Karpas-422 (cell line): ENCODE results near the gene SOCS7. TPM values are rescaled to one million over a fixed set of nuclear protein-coding genes. Genes with fewer than 3 reads are reported as not detected.
A peak's percentile ranks its signal among the peaks of the same experiment; 100 is the strongest.

Experiments used
- DNase-seq: peaks from one replicate; pipeline ENCODE4 v3.0.0-alpha.2; 2015
- H2AFZ ChIP-seq: fragments of 200-600 bp; sonication (generic); 2 replicates; pipeline ENCODE4 v1.6.1; 2014; ENCODE audit warnings: antibody characterized with exemption, low read length, mixed read lengths
- H3K27ac ChIP-seq: fragments of 200-600 bp; sonication (generic); 2 replicates; pipeline ENCODE4 v1.5.1; 2014; ENCODE audit warnings: mild to moderate bottlenecking, low read length, moderate library complexity
- H3K27me3 ChIP-seq: fragments of 200-600 bp; sonication (generic); 2 replicates; pipeline ENCODE4 v1.6.1; 2014; ENCODE audit warnings: low read length, mixed read lengths
- H3K36me3 ChIP-seq: fragments of 200-600 bp; sonication (generic); 2 replicates; pipeline ENCODE4 v1.6.1; 2014; ENCODE audit warnings: low read length, mixed read lengths; ENCODE audit not compliant: insufficient read depth
- H3K4me1 ChIP-seq: fragments of 200-600 bp; sonication (generic); 2 replicates; pipeline ENCODE4 v1.6.1; 2014; ENCODE audit warnings: mild to moderate bottlenecking, low read length, mixed read lengths
- H3K4me2 ChIP-seq: fragments of 200-600 bp; sonication (generic); 2 replicates; pipeline ENCODE4 v1.6.1; 2014; ENCODE audit warnings: low read length, low read depth, mild to moderate bottlenecking; ENCODE audit not compliant: poor library complexity, severe bottlenecking
- H3K4me3 ChIP-seq: fragments of 200-600 bp; sonication (generic); 2 replicates; pipeline ENCODE4 v1.5.1; 2014; ENCODE audit warnings: mild to moderate bottlenecking, antibody characterized with exemption, low read length, mixed read lengths
- H3K79me2 ChIP-seq: fragments of 200-600 bp; sonication (generic); 2 replicates; pipeline ENCODE4 v1.6.1; 2014; ENCODE audit warnings: mild to moderate bottlenecking, low read length, mixed read lengths
- H3K9ac ChIP-seq: fragments of 200-600 bp; sonication (generic); 2 replicates; pipeline ENCODE4 v1.6.0; 2014; ENCODE audit warnings: low read length
- H3K9me2 ChIP-seq: fragments of 200-600 bp; sonication (generic), shearing (Covaris generic); replicated peaks from 2 replicates; pipeline ENCODE4 v1.6.0; 2014; ENCODE audit warnings: mild to moderate bottlenecking, low read length, moderate library complexity; ENCODE audit not compliant: insufficient read depth
- H3K9me3 ChIP-seq: fragments of 300-700, 200-600 bp; sonication (generic); 2 replicates; pipeline ENCODE4 v1.6.1; 2014; ENCODE audit warnings: low read length, mixed read lengths
- H4K20me1 ChIP-seq: fragments of 200-600 bp; sonication (generic); 2 replicates; pipeline ENCODE4 v1.6.1; 2014; ENCODE audit warnings: mild to moderate bottlenecking, antibody characterized with exemption, low read length, low read depth; ENCODE audit not compliant: insufficient read depth
- total RNA-seq: library from RNA; depleted of rRNA; stranded (reverse); fragments of >200 nt; shearing (Covaris generic); gene quantifications from 2 replicates; pipeline ENCODE4 v1.2.3, GENCODE V29; 2014; ENCODE audit warnings: low replicate concordance

The SOCS7 gene
- total RNA-seq, 1 experiment from 2014 or later: 26.5 TPM

DNA sequence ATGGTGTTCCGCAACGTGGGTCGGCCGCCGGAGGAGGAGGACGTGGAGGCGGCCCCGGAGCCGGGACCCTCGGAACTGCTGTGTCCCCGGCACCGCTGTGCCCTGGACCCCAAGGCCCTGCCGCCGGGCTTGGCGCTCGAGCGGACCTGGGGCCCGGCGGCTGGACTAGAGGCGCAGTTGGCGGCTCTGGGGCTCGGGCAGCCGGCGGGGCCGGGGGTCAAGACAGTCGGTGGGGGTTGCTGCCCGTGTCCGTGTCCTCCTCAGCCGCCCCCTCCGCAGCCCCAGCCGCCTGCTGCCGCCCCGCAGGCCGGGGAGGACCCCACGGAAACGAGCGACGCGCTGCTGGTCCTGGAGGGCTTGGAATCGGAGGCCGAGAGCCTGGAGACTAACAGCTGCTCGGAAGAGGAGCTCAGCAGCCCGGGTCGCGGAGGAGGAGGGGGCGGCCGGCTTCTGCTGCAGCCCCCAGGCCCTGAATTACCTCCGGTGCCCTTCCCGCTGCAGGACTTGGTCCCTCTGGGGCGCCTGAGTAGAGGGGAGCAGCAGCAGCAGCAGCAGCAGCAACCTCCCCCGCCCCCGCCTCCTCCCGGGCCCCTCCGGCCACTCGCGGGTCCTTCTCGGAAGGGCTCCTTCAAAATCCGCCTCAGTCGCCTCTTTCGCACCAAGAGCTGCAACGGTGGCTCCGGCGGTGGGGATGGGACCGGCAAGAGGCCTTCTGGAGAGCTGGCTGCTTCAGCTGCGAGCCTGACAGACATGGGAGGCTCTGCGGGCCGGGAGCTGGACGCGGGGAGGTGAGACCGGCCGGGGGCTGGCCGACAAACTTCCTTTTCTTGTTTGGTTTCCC, 821 bp downstream of the SOCS7 start:
- DNase-seq: peak; percentile 66
- H3K36me3 ChIP-seq: no peaks in the 10 kb centered on the region
- H3K4me3 ChIP-seq: peak overlapping the region; percentile 86
- H3K27ac ChIP-seq: peak overlapping the region; percentile 43
- no peaks in the 10 kb centered on the region for H3K9me3 ChIP-seq
- peaks cover 54% of the 10 kb centered on the region for H3K79me2 ChIP-seq
- peak overlapping the region; percentile 92 for H3K4me2 ChIP-seq
- peaks cover 48% of the 10 kb centered on the region for H3K4me1 ChIP-seq
- H3K27me3 ChIP-seq: no peaks in the 10 kb centered on the region
- no peak overlapping the region for H2AFZ ChIP-seq
- peak overlapping the region; percentile 89 for H3K9ac ChIP-seq
- no peaks in the 10 kb centered on the region for H3K9me2 ChIP-seq
- H4K20me1 ChIP-seq: no peaks in the 10 kb centered on the region

GRCh38 chr17:38353086-38353604, 1.5 kb downstream of the SOCS7 start:
- H3K36me3 ChIP-seq: no peaks in the 10 kb centered on the region
- DNase-seq: peak; percentile 60
- H3K9me3 ChIP-seq: no peaks in the 10 kb centered on the region
- H3K79me2 ChIP-seq: peaks cover 61% of the 10 kb centered on the region
- no peaks in the 10 kb centered on the region for H4K20me1 ChIP-seq
- peak overlapping the region; percentile 43 for H3K27ac ChIP-seq
- H3K9me2 ChIP-seq: no peaks in the 10 kb centered on the region
- H3K4me3 ChIP-seq: peak overlapping the region; percentile 86
- H2AFZ ChIP-seq: no peak overlapping the region
- H3K4me1 ChIP-seq: peaks cover 54% of the 10 kb centered on the region
- H3K4me2 ChIP-seq: peak overlapping the region; percentile 92
- H3K9ac ChIP-seq: peak overlapping the region; percentile 89
- H3K27me3 ChIP-seq: no peaks in the 10 kb centered on the region

GRCh38 chr17:38353668-38354067, 2.0 kb downstream of the SOCS7 start:
- Histone ChIP-seq H3K9ac (peak overlapping the region; percentile 89; the same call in 1 of the 2 replicates), H3K36me3 (no peaks in the 10 kb centered on the region), H3K27ac (no peak overlapping the region), H3K4me1 (peaks cover 54% of the 10 kb centered on the region), H3K79me2 (peaks cover 66% of the 10 kb centered on the region), H3K9me2 (no peaks in the 10 kb centered on the region), H4K20me1 (no peaks in the 10 kb centered on the region), H2AFZ (no peak overlapping the region), H3K9me3 (no peaks in the 10 kb centered on the region), H3K27me3 (no peaks in the 10 kb centered on the region), H3K4me3 (peak overlapping the region; percentile 86), H3K4me2 (peak overlapping the region; percentile 92)
- DNase-seq: no peak

DNA sequence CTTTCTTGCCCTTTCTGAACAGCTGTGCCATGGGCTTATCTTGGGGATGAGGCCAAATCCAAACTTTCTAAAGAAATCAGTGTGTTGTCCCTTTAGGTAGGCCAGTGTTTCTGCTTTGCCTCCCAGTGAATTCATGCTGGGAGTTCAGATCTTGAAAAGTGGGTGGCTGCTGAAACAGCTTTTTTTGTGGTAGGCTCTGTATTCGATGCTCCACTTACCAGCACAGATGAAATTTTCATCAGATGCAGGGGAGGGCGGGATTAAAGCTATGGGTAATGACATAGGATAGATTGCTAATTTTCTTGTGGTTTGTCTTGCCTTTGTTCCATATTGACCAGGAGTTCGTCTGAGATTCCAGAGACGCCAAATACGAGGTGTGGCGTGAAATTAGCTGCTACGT, 2.8 kb downstream of the SOCS7 start:
- Histone ChIP-seq H4K20me1 (no peaks in the 10 kb centered on the region), H3K79me2 (peaks cover 74% of the 10 kb centered on the region), H3K27ac (no peak overlapping the region), H3K9me3 (no peaks in the 10 kb centered on the region), H3K4me2 (peak overlapping the region; percentile 92), H3K9me2 (no peaks in the 10 kb centered on the region), H3K9ac (peak overlapping the region; percentile 89), H2AFZ (no peak overlapping the region), H3K4me1 (peaks cover 54% of the 10 kb centered on the region), H3K4me3 (peak overlapping the region; percentile 86; the same call in 1 of the 2 replicates), H3K27me3 (no peaks in the 10 kb centered on the region), H3K36me3 (no peaks in the 10 kb centered on the region)
- no peak for DNase-seq

GRCh38 chr17:38355251-38355650, 3.6 kb downstream of the SOCS7 start:
- Histone ChIP-seq H3K9ac (no peak overlapping the region), H3K36me3 (no peaks in the 10 kb centered on the region), H3K4me2 (peak overlapping the region; percentile 92), H3K27me3 (no peaks in the 10 kb centered on the region), H3K4me1 (peaks cover 53% of the 10 kb centered on the region), H3K4me3 (peak overlapping the region; percentile 3; the same call in 1 of the 2 replicates), H2AFZ (no peak overlapping the region), H3K79me2 (peaks cover 80% of the 10 kb centered on the region), H3K9me2 (no peaks in the 10 kb centered on the region), H3K27ac (no peak overlapping the region), H4K20me1 (no peaks in the 10 kb centered on the region), H3K9me3 (no peaks in the 10 kb centered on the region)
- DNase-seq: no peak

GRCh38 chr17:38357486-38358123, 6.0 kb downstream of the SOCS7 start:
- H4K20me1 ChIP-seq: no peaks in the 10 kb centered on the region
- no peaks in the 10 kb centered on the region for H3K9me2 ChIP-seq
- no peaks in the 10 kb centered on the region for H3K9me3 ChIP-seq
- H3K4me3 ChIP-seq: no peak overlapping the region
- no peak overlapping the region for H2AFZ ChIP-seq
- H3K79me2 ChIP-seq: peaks cover 94% of the 10 kb centered on the region
- no peak for DNase-seq
- H3K9ac ChIP-seq: no peak overlapping the region
- H3K27ac ChIP-seq: no peak overlapping the region
- no peaks in the 10 kb centered on the region for H3K27me3 ChIP-seq
- peaks cover 2% of the 10 kb centered on the region; the same call in 1 of the 2 replicates for H3K36me3 ChIP-seq
- H3K4me1 ChIP-seq: peaks cover 48% of the 10 kb centered on the region
- H3K4me2 ChIP-seq: no peak overlapping the region

- Histone ChIP-seq H3K9ac (no peak overlapping the region), H3K4me3 (no peak overlapping the region), H3K9me2 (no peaks in the 10 kb centered on the region), H3K36me3 (peaks cover 4% of the 10 kb centered on the region; the same call in 1 of the 2 replicates), H3K27me3 (no peaks in the 10 kb centered on the region), H3K27ac (no peak overlapping the region), H3K79me2 (peaks cover 83% of the 10 kb centered on the region), H3K4me2 (no peak overlapping the region), H3K4me1 (peaks cover 38% of the 10 kb centered on the region), H2AFZ (no peak overlapping the region), H3K9me3 (no peaks in the 10 kb centered on the region), H4K20me1 (0 out of 2 replicates have a peak, but pooled peaks cover 5% of the 10 kb centered on the region)
- DNase-seq: no peak
Measured at GRCh38 chr17:38358586-38359513, 7.2 kb downstream of the SOCS7 start.
